HG03196 (cell line): ENCODE results near the gene APP.
"Not testable (repeated sequence)": the region's sequence is repeated elsewhere in the genome, so short reads cannot be mapped to it uniquely, and the experiment has no call there.

Experiments
- ATAC-seq: cut with Tn5 transposase; IDR thresholded peaks from one replicate; pipeline ENCODE4 v1.9.1; 2021; ENCODE audit not compliant: unreplicated experiment

The APP gene

GRCh38 chr21:26100573-26100972 is 70.0 kb downstream of the APP start:
- no peak for ATAC-seq

- ATAC-seq, result no peak
Observed at GRCh38 chr21:26099610-26100219, 70.9 kb downstream of the APP start.

DNA sequence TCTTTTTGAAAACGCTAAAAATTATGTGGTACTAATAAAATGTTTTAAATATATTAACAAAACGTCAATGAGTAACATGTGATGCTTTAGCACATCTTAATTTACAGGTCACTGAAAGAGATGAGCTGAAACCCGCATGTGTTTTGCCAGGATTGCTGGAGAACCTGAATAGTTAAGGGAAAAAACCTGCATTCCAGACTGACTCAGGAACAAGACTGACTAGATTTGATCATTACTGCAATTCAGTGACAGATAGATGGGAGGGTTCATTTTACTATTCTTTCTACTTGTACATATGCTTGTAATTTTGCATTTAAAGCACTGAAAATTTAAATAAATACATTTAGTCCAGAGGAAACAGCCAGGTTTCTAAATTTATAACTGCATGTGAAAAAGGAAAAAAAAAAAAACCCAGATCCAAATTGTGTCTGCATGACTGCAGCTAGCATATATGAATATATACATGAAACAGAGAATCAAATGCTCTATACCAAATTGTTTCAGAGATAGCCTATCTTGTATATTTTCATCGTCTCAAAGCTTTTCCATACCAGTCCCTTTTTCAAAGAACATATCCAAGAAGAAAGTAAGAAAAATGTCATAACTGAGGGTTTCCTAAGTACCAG is 71.7 kb downstream of the APP start:
- no peak for ATAC-seq

DNA sequence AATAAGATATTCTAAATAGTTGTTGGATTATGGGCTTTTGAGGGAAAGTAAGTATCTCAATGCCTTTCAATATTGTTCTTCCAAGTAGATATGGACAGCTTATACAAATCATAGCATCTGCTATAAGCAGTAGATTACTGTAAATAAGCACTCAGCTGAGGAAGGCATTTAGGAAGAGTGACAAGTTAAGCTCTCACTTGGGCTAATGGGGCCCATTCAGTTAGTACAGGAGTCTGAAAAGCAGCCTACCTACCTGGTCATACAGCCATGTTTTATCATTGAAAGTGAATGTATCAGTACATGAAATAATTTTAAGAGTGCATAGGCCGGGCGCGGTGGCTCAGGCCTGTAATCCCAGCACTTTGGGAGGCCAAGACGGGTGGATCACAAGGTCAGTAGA is 73.1 kb downstream of the APP start:
- no peak for ATAC-seq

GRCh38 chr21:26096494-26097371 is 73.8 kb downstream of the APP start:
- ATAC-seq, result no peak

DNA sequence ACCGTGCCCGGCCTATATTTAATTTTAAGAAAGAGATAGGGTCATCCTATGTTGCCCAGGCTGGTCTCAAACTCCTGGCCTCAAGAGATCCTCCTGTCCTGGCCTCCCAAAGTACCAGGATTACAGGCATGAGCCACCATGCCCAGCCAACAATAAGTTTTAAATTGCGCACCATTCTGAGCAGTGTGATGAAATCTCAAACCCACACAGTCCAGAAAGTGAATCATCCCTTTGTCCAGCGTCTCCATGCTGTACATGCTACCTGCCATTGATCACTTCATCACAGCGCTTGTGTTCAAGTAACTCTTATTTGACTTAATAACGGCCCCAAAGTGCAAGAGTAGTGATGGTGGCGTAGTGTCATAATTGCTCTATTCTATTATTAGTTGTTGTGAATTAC is 75.4 kb downstream of the APP start:
- ATAC-seq, result no peak

- no peak for ATAC-seq
Observed at GRCh38 chr21:26093122-26093521, 77.4 kb downstream of the APP start.

- ATAC-seq, result no peak
Observed at GRCh38 chr21:26091480-26092018, 79.0 kb downstream of the APP start.

DNA sequence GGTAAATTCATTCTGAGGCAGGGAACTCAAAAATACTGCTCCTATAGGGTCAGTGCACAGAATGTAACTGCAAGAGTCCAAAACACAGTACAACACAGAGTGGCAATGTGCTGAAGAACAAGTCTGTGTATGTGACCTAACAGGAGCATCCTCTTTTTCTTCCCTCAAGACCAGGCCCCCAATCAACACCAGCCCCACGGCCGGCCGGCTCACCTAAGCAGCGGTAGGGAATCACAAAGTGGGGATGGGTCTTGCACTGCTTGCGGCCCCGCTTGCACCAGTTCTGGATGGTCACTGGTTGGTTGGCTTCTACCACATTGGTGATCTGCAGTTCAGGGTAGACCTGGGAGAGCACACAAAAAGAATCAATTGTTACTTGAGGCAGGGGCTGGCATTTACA is 80.8 kb downstream of the APP start:
- ATAC-seq, result no peak

DNA sequence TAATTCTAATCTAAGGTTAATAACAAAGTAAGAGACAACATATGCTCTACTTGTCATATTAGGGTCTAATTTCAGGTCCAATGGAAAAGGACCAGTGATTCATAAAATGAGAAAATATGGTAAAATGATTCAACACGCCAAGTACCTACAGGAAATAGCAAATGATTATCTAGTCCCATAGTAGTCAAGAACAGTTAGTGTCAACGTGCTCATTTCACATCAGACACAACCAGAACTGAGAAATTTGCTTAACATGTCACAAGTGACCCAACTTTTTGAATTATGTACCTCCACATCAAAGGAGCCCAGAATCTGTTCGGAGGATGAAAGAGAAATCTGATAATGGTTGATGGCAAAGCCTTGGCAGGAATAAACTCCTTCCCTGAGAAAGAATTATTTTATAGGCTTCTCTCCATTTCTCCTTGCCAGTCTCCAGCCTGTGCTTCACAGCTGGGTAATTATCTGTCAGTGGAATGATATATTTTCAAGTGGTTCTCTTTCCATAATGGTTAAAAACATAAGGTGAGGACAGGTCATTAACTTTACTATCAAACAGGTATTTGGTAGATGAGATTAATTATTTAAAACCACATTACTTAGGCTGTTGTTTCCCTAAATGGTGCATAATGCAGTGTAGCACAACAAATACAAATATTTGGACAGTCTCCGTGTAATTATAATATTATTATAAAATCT is 83.2 kb downstream of the APP start:
- ATAC-seq, result no peak

- no peak for ATAC-seq
Observed at GRCh38 chr21:26085882-26086281, 84.7 kb downstream of the APP start.

GRCh38 chr21:26085127-26085526 is 85.4 kb downstream of the APP start:
- ATAC-seq, result no peak

DNA sequence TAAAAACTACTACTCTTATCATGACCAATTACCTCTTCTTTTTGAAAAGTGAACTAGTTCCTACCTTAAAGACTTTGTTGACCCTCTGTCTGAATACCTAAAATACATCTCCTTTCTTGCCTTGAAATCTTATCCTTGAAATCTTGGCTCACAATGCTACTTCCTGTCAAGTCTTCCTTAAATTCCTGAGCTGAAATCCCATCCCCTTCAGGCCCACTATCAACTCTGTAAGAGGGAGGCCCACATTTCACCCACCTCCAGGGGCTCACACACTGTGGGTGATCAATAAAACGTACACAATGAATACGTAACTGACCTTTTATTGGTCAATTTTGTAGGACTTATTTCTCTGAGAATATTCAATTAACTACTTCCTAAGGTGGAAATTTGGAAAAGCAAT is 88.0 kb downstream of the APP start:
- ATAC-seq, result no peak

- not testable (repeated sequence) for ATAC-seq
Observed at GRCh38 chr21:26081175-26081760, 89.3 kb downstream of the APP start.

DNA sequence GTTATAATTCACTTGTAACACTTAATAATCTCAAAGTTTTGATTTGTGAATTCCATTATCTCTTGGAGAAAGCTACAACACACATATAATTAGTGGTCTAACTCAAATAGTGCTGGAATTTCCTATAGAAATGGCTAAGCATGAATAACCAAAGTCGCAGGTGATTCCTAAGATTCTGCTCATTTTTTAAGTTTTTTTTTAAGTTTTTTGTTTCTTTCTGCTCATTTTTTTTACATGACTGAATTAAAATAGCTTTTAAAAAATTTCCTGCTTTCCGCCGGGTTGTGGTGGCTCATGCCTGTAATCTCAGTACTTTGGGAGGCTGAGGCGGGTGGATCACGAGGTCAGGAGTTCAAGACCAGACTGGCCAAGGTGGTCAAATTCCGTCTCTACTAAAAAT is 90.4 kb downstream of the APP start:
- no peak for ATAC-seq

GRCh38 chr21:26079366-26079765 is 91.2 kb downstream of the APP start:
- no peak for ATAC-seq

- ATAC-seq, result no peak
Observed at GRCh38 chr21:26077521-26077920, 93.0 kb downstream of the APP start.

DNA sequence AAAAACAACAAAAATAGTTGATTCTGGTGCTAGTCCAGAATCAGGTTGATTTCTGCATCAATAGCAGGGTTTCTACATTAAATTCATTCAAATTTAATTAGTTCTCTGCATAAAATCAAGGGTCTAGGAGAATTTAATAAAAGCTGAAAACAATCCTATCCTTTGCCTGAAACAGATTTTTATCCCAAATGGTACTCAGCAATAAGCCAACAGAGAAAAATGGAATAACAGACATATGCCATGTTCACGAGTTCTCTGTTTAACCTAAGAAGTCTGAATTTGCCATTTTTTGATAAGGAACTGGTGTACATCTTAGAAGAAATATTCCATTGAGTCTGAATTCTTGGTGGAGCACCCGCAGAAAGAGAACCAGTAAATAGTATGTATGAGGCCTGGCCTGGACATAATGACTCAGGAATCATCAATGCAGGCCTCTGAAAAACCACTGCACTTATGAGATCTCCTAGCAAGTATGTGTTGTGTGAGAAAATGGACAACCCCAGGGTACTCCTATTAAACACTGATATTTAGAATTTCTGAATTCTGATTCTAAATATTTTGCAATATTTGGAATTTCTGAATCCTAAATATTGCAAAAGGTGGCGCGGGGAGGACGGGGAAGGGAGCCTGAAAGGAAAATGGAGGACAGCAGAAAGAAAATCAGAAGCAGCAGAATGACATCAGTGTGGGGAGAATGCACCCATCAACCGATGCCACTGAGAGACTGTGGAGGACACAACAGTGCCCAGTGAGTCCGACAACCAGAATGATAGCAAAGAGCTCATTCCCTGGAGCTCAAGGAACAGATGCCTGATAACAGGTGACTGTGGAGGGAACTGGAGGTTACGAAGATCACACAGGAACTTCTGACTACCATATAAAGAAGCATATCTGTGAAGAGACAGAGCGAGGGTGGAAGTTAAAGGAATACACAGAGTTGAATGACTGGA is 97.6 kb downstream of the APP start:
- no peak for ATAC-seq

GRCh38 chr21:26070822-26071425 is 99.6 kb downstream of the APP start:
- ATAC-seq, result no peak
